ENCODE results near the gene KRTAP12-4.
"Not testable (repeated sequence)": the region's sequence is repeated elsewhere in the genome, so short reads cannot be mapped to it uniquely, and the experiment has no call there.

The KRTAP12-4 gene

DNA sequence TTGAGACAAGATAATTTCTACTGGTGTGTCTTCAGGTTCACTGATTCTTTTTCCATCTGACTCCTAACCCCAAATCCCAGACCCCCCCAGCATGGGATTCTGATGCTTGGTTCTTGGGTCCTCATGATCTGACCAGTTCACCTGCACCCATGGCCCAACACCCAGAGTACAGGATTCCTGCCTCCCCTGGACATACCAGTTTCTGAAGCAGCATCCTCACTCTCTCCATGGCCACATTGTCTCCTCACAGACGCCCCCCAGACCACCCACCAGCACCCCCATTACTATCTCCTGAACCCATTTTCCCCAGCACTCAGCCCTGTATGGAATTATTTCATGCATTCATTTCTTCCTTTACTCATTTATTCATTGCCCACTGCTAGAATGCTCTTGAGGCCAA, 2.4 kb upstream of the KRTAP12-4 start:
- DNase-seq (ENCODE audit: low spot score): no peak

DNA sequence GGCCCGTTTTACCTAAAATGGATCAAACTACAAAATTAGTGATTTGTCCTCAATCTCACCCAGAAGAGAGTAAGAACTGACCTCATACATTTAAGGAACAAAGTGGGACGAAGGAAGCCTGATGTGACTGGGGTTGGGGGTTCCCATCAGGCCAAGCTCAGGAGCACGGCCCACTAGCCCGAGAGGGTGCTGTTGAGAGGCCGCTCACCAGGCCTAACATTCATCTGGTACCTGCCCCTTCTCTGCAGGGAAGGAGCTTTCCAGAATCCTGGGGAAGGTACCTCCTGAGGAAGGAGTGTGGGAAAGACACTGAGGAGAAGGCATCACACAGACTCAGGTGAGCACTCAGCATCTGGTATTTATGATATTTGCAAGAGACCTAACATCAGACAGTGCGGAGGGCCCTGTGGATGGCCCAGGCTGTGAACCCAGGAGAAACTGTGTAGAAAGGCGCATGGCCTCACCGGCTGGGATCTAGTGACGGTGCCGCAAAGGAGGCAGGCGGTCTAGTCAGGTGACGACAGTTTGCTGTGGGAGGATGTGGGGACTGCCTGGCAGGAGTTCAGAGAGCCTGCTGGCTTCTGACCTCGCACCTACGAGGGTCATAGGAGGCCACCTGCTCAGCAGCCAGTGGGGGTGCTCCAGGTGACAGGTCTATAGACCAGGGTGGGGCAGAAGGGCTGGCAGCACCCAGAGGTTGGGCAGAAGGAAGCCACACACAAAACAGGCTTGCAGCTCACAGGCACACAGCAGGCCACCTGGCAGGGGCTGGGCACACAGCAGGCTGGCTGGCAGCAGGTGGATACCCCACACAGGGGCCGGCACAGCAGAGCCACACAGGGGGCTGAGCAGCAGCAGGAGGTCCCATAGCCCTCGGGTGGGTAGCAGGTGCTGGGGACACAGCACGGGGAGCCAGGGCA, 543 bp downstream of the KRTAP12-4 start:
- DNase-seq (ENCODE audit: low spot score): no peak

DNA sequence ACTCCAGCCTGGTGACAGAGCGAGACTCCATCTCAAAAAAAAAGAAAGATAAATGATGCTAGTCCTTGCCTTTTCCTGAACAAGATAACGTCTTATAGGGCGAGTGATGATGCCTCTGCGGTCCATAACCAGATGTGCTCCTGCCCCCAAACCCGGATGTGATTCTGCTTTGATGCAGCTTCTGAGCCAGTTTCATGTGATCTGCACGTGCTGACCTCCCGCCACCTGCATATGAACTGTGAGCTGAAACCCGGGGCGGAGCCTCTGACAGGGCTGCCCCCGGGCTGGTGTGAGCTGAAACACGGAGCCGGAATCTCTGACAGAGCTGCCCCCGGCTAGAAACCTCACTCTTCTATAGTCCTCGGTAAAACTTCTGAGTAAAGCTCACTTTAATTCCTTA, 1.3 kb downstream of the KRTAP12-4 start:
- no peak for DNase-seq (ENCODE audit: low spot score)

DNA sequence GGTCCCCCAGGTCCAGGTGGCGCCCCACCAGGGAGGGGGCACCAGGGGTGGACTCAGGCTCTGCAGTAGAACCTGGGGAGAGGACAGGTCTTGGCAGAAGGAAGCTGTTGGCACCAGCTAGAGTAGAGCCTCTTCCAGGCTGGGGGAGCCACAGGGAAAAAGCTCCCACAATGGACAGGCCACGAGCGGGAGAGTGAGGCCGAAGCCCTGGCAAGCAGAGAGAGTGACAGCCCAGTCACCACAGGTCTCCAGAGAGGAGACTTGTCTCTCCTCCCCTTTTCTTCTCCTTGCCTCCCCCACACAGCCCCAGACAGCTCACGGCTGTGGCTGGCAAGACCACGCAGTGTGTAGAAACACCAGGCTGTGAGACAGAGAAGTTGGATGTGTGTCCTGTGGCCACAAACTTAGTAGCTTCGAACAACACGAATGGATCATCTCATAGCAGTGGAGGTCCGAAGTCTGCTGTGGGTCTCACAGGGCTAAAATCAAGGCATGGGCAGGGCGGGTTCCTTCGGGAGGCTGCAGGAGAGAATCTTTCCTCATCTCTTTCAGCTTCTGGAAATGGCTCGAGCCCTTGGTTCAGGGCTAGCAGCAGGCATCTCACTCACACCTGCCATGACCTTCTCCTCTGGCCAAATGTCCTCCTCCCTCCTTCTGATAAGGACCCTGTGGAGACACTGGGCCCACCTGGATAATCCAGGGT, 3.3 kb downstream of the KRTAP12-4 start:
- no peak for DNase-seq (ENCODE audit: low spot score)

DNA sequence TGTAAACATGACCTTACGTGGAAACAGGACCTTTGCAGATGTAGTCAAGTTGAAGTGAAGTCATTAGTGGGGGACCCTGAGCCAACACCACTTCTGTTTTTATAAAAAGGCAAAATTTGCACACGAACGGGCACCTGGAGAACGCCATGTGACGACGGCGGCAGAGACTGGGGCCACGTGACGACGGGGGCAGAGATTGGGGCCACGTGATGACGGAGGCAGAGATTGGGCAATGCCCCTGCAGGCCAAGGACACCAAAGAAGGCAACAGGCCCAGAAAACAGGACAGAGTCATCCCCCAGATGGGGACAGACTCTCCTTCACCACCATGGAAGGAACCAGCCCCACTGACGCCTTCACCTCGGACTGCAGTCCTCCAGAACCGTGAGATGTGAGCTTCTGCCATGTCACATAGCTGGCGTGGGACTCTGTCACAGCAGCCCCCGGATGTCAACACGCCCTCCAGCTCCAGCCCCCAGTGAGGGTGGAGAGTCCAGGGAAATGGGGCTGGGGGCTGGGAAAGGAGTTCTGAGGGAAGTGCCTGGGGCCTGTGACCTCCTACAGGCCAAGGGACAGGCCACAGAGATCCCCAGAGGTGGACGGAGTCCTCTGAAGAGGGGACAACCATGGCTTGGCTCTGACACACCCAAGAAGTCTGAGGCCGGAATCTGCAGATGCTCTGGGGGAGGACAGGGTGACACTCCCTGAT, 4.0 kb downstream of the KRTAP12-4 start:
- no peak for DNase-seq (ENCODE audit: low spot score)

DNA sequence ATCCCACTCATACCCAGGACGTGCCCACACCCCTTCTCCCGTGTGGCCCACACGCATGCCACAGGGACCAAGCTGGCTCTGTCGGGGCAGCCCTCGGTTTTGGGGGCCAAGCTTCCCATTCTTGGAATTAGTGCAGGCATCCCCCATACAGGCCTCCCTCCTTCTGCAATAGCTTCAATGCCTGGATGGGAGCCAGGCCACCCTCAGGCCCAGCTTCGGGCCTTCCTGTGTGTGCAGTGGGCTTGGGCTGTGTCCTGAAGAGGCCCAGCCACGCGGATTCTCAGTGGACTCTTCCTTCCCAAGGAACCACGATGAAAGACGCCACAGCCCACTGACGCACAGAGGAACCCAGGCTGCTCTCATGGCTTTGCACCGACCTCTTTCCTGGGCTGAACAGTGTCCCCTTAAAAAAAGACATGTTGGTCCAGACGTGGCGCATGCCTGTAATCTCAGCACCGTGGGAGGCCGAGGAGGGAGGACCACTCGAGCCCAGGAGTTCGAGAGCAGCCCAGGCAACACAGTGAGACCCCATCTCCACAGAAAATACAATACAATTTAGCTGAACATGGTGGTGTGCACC, 4.8 kb downstream of the KRTAP12-4 start:
- no peak for DNase-seq (ENCODE audit: low spot score)

DNA sequence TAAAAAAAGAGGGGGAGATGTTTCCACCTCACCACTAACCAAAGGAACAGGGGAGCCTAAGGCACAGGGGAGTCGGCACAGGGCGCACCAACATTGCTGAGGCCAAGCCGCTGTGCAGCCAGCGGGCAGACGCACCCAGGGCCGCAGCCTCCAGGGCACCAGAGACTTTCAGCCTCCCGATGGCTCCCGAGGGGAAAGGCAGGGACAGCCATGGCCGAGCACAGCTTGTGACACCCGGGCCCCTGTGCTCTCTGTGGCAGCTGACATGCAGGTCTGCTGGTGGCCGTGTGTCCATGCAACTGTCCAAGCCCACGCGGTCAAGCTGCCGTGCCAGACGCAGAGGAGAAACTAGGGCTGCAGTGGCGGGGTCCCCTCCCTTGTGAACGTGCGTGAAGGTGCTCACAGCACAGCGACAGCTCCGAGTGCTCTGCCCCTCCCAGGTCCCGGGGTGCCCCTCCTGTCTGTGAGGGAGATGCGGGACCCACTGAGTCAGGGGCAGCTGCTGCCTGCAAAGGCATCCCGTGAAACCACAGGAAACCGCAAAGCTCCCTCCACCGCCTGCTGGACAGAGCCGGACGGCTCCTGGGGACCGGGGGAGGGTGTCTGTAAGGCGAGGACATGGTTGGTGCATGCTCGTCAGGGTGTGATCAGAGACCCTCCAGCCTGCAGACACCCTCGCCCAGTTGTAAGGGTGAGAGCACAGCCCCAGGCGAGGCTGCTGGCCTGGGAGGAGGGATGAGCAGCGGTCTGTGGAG, 5.7 kb downstream of the KRTAP12-4 start:
- no peak for DNase-seq (ENCODE audit: low spot score)

DNA sequence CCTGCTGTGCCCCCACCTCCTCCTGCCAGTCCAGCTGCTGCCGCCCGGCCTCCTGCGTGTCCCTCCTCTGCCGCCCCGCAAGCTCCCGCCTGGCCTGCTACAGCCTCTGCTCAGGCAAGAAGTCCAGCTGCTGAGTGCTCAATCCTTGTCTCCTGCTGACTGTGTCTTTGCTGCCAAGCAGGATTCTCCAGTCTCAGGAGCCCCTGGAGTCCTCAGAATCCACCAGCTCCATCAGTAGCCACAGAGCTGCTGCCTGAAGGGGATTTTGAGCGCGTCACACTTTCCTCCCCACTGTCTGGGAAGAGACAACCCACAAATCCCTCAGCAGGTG, 7.3 kb downstream of the KRTAP12-4 start:
- no peak for DNase-seq (ENCODE audit: low spot score)

DNA sequence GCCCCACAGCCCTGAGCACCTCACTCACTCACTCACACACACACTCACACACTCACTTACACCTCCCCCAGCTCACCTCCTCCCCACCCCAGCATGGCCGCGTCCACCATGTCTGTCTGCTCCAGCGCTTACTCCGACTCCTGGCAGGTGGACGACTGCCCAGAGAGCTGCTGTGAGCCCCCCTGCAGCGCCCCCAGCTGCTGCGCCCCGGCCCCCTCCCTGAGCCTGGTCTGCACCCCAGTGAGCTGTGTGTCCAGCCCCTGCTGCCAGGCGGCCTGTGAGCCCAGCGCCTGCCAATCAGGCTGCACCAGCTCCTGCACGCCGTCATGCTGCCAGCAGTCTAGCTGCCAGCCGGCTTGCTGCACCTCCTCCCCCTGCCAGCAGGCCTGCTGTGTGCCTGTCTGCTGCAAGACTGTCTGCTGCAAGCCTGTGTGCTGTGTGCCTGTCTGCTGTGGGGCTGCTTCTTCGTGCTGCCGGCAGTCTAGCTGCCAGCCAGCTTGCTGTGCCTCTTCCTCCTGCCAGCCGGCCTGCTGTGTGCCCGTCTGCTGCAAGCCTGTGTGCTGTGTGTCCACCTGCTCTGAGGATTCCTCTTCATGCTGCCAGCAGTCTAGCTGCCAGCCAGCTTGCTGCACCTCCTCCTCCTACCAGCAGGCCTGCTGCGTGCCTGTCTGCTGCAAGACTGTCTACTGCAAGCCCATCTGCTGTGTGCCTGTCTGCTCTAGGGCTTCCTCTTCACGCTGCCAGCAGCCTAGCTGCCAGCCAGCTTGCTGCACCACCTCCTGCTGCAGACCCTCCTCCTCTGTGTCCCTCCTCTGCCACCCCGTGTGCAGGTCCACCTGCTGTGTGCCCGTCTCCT, 7.9 kb downstream of the KRTAP12-4 start, which contains the start of gene KRTAP10-11:
Gene KRTAP10-11 (plus strand): TSS at position 49 of the 856 bp plus-strand sequence. CDS start 45 bp downstream, at position 94.
- DNase-seq (ENCODE audit: low spot score): not testable (repeated sequence)

DNA sequence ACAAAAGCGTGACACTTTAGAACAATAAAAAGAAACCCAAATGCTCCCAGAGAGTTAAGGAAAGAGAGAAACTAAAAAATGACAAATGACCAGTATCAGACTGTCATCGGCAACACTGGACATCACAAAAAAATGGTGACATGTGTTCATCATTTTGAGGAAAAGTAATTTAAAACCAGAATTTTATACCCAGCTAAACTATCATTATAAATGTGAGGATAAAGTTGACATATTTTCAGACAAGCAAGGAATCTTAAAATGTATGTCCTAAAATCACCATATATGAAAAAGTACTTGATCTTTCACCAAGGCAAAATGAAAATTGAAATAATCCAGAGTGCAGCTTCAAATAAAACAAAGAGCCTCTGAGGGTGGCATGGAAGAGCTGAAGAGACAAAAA, 9.6 kb downstream of the KRTAP12-4 start:
- DNase-seq (ENCODE audit: low spot score): no peak

DNA sequence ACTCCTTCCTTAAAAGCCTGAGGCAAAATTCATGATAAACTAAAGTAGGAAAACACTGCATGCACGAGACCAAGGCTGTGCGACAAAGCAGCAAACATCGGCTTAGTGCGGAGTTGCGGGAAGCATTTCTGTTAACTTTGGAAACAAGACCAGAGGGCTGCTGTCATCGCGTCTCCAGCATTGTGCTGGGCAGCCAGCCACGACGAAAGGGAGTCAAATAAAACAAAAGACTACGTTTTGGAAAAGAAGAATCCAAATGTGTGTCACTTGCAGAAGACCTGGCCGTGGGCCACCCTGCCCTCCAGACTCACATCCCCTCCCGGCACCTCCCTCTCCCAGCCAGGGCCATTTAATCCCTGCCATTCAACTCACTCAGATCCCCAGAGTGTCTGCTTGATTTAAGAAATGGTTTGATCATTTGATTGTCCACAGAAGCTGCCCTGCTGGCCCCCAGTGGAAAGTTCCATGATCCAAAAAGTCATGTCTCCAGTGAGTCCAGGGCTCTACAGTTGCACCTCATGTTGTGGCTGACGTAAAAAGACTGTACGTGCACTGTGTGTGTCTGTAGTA, 10.6 kb downstream of the KRTAP12-4 start:
- no peak for DNase-seq (ENCODE audit: low spot score)

DNA sequence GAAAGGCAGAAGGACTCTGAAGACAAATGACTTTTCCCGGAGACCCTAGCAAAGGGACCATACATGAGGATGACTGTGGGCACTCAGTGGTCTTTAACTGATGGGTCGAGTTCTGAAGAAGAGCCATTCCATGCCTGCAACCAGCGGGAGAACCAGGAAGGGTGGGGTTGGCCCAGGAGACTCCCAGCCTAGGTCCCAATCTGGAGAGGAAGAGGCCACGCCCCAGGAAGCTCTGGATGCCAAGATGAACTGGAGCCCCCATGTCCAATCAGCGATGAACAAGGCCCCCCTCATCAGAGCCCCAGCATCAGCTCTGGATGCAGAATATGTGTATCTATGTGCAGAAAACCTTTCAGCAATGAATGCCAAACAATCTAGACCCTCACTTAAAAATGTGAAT, 13.7 kb downstream of the KRTAP12-4 start:
- no peak for DNase-seq (ENCODE audit: low spot score)

DNA sequence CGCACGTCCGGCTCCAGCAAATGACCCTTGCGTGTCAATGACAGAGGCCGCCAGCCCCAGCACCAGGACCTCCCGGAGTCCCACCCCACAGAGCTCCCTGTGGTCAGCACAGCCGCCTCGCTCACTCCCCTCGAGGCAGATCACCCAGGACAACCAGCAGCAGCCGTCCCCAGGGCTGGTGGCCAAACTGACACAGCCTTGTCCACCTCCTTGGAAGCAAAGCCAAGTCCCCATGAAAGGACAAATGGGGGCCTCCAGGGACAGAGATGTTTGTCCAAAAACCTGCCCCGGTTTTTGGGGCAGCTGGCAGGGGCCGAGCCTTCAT, 15.2 kb downstream of the KRTAP12-4 start:
- DNase-seq (ENCODE audit: low spot score): no peak

DNA sequence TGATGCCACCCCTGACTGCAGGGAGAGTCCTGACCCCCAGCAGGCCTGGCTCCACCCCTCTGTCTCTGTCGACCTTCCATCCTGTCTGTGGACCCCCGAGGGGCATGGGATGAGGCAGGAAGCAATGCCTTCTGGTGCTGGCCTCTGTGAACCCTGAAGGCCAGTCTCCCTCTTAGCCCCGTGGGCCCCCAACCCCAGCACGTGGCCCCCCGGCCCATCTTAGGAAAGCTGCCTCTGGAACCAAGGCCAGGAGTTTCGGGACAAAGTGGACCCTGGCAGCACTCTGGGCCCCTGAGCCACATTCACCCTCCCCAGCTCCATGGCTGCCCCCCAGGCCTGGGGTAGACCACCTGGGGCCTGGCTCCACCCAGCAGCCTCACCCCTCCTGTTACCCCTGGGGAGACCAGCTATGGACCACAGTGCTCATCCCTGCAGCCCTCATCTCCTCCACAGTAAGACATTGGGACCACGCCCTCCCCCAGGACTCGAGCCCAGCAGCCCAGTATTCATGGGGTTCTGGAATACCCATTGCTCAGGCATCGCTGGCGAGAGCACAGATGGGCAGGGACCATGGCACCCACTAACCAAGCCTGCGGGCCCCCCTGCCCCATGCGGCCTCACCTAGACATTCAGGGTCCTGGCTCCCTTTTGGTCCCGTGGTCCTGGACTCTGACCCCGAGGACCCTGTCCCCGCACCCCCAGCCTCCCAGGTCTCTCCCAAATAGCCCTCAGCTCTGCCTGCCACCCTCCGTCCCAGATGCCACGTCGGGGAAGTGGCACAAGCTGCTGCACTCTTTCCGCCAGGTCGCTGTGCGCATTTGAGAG, 15.7 kb downstream of the KRTAP12-4 start:
- not testable (repeated sequence) for DNase-seq (ENCODE audit: low spot score)

DNA sequence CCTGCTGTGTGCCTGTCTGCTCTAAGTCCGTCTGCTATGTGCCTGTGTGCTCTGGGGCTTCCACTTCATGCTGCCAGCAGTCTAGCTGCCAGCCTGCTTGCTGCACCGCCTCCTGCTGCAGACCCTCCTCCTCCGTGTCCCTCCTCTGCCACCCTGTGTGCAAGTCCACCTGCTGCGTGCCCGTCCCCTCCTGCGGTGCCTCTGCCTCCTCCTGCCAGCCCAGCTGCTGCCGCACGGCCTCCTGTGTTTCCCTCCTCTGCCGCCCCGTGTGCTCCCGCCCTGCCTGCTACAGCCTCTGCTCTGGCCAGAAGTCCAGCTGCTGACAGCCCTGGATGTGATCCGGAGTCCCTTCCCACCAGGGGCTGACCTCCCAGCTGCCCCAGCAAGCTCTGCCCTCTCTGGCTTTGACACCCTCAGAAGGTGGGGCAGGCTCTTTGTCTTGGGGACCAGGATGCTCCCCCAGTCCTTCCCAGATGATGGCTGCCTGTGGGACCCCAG, 16.6 kb downstream of the KRTAP12-4 start:
- DNase-seq (ENCODE audit: low spot score): not testable (repeated sequence)

DNA sequence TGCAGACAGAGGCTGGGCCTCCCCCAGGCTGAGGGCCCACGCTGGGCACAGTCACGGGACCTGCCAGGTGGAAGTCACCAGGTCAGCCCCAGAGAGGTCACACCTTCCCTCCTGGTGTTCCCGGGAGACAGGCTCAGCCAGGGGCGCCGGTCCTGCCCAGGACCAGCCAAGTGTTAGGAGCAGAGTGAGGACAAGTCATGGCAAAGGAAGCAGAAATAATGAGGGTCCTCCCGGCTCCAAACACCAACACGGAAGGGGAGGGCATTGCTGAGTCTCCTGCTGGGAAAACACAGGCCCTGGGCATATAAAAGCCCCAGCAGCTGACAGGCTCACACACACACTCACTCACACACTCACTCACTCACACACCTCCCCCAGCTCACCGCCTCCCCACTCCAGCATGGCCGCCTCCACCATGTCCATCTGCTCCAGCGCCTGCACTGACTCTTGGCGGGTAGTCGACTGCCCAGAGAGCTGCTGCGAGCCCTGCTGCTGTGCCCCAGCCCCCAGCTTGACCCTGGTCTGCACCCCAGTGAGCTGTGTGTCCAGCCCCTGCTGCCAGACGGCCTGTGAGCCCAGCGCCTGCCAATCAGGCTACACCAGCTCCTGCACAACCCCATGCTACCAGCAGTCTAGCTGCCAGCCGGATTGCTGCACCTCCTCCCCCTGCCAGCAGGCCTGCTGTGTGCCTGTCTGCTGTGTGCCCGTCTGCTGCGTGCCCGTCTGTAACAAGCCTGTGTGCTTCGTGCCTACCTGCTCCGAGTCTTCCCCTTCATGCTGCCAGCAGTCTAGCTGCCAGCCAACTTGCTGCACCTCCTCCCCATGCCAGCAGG, 17.2 kb downstream of the KRTAP12-4 start, which contains the start of gene KRTAP10-10:
Gene KRTAP10-10 (plus strand): TSS at position 339 of the 833 bp plus-strand sequence. CDS start 62 bp downstream, at position 401.
- no peak for DNase-seq (ENCODE audit: low spot score)

DNA sequence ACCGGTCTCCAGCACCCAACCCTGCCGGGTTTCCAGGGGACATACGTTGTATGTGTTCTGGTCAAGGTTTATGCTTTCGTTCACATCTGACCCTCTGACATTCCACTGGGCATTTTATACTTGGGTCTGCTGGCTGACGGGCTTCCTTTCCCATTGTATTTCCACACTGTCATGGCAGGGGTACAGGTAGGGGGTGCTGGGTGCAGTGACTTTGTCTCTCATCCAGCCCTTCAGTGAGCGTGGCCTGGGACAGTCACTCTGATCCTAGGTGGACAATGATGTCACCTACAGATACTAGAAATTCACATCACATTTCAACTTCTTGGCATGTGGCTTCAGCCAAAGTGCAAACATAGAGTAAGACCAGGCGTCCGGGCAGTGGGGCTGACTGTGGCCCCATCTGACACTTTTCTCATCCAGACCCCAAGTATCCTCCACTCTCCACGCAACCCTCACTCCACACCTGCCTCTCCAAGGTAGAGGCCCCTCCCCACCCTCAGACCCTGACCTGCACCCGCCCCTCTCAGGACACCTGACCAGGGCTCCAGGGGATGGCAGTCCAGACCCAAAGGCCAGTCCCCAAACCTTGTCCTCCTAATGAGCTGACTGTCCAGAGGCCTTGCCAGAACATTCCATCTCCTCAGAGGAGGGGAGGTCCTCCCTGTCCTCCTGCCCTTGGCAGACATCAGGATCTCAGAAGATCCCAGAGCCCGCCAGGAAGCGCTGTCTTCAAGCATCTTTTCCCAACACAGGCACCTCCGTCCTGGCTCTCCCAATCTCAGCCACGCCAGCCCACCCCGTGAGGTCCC, 18.0 kb downstream of the KRTAP12-4 start:
- DNase-seq (ENCODE audit: low spot score): no peak
